K562 (cell line): ENCODE data around the gene ATP8A1. TPM values are rescaled to one million over a fixed set of nuclear protein-coding genes. Genes with fewer than 3 reads are reported as not detected.

Source experiments
- ATAC-seq: fragments of 200-7000 bp; cut with Tn5 transposase; 3 replicates; pipeline ENCODE4 v1.9.1; 2020; ENCODE audit warnings: moderate library complexity
- BruUV-seq: library from RNA; stranded (reverse); fragments of 400-500 nt; replicated peaks from 2 replicates; lab custom pipeline; 2021; lab: Mats Ljungman, UMichigan
- CTCF ChIA-PET: fragments of 300-600 bp; formaldehyde crosslinking; extraction: SDS; loops from one replicate; lab custom pipeline; 2021; ENCODE audit warnings: low intra/inter-chr PET ratio; lab: Yijun Ruan, JAX
- POLR2A ChIA-PET: fragments of 300-600, 350-650 bp; sonication (Branson Sonifier 250); formaldehyde crosslinking; extraction: SDS; loops from one replicate; lab custom pipeline; 2021; ENCODE audit warnings: antibody characterized with exemption, inconsistent platforms; lab: Yijun Ruan, JAX
- DNase-seq, 4 experiments: peaks; one replicate each; pipeline versions ENCODE4 v3.0.0 to v3.0.0-alpha.2; 2011 to 2018; ENCODE audit warnings: low spot score in 3 of 4, mixed read lengths in 3 of 4; ENCODE audit errors: extremely low read depth in 1 of 4
- FAIRE-seq: peaks from 2 replicates; lab custom pipeline; 2011; peaks lifted over from hg19 to GRCh38; lab: Jason Lieb, UNC
- H2AFZ ChIP-seq: 2 replicates; pipeline ENCODE4 v1.6.0; 2011; ENCODE audit warnings: low read depth, low read length, control low read depth, inconsistent platforms
- H3K27ac ChIP-seq: fragments of 200-600 bp; 3 replicates; pipeline ENCODE4 v1.8.0; 2011; ENCODE audit warnings: low read depth, mild to moderate bottlenecking, control low read depth, inconsistent platforms, low read length, moderate library complexity, mixed read lengths; ENCODE audit errors: extremely low read depth
- H3K27me3 ChIP-seq, 2 experiments: fragments of 300-600 bp in 1 of 2; 2 replicates in 1 of 2; 3 replicates in 1 of 2; pipeline versions ENCODE4 v1.6.0 to v1.8.0; 2011; ENCODE audit warnings: inconsistent platforms in 2 of 2, low read length in 2 of 2, mild to moderate bottlenecking in 1 of 2, mixed read lengths in 1 of 2, moderate library complexity in 1 of 2; ENCODE audit not compliant: control insufficient read depth in 2 of 2, insufficient read depth in 2 of 2
- H3K36me3 ChIP-seq: fragments of 300-600 bp; 3 replicates; pipeline ENCODE4 v1.8.0; 2011; ENCODE audit warnings: mild to moderate bottlenecking, low read length, inconsistent platforms; ENCODE audit not compliant: control insufficient read depth, insufficient read depth
- H3K4me1 ChIP-seq, 2 experiments: fragments of 200-600 bp in 1 of 2; replicated peaks in 1 of 2; 2 replicates in 1 of 2; 3 replicates in 1 of 2; pipeline versions ENCODE4 v1.5.1 to v1.8.0; 2011; ENCODE audit warnings: inconsistent platforms in 2 of 2, low read length in 2 of 2, mild to moderate bottlenecking in 1 of 2, mixed read lengths in 1 of 2, moderate library complexity in 1 of 2; ENCODE audit not compliant: control insufficient read depth in 2 of 2, insufficient read depth in 2 of 2
- H3K4me2 ChIP-seq: 2 replicates; pipeline ENCODE4 v1.6.1; 2011; ENCODE audit warnings: low read length, control low read depth, inconsistent platforms, mixed read lengths; ENCODE audit not compliant: insufficient read depth
- H3K4me3 ChIP-seq: fragments of 200-600 bp; sonication (generic), shearing (Covaris generic); 2 replicates; pipeline ENCODE4 v1.5.1; 2016; ENCODE audit warnings: control low read depth, inconsistent platforms
- H3K79me2 ChIP-seq: fragments of 200-600 bp; 3 replicates; pipeline ENCODE4 v1.8.0; 2011; ENCODE audit warnings: low read length, inconsistent platforms; ENCODE audit not compliant: control insufficient read depth, insufficient read depth
- H3K9ac ChIP-seq, 2 experiments: 2 replicates each; pipeline versions ENCODE4 v1.6.0 to v1.6.1; 2011; ENCODE audit warnings: low read depth in 2 of 2, low read length in 2 of 2, control low read depth in 1 of 2, inconsistent platforms in 1 of 2, mild to moderate bottlenecking in 1 of 2, mixed read lengths in 1 of 2; ENCODE audit not compliant: insufficient read depth in 1 of 2
- H3K9me1 ChIP-seq: one replicate; pipeline ENCODE4 v1.6.0; 2011; ENCODE audit warnings: inconsistent platforms, mild to moderate bottlenecking, low read length, moderate library complexity; ENCODE audit not compliant: control insufficient read depth, insufficient read depth
- H3K9me3 ChIP-seq: replicated peaks from 2 replicates; pipeline ENCODE4 v1.5.1; 2011; ENCODE audit warnings: low read depth, low read length, inconsistent platforms; ENCODE audit not compliant: control insufficient read depth, insufficient read depth
- H4K20me1 ChIP-seq: replicated peaks from 2 replicates; pipeline ENCODE4 v1.6.1; 2011; ENCODE audit warnings: low read length, inconsistent platforms, mixed read lengths; ENCODE audit not compliant: control insufficient read depth, insufficient read depth
- ATF3 ChIP-seq, 2 experiments: fragments of 450-650 bp in 1 of 2; sonication (generic) in 1 of 2; formaldehyde crosslinking in 1 of 2; IDR thresholded peaks in 1 of 2; conservative IDR thresholded peaks in 1 of 2; 2 replicates each; pipeline versions ENCODE4 v1.6.1 to v1.8.1; 2016 to 2023; ENCODE audit warnings: mild to moderate bottlenecking in 2 of 2, moderate library complexity in 2 of 2, inconsistent platforms in 1 of 2, missing genetic modification reagents in 1 of 2
- FOXA1 ChIP-seq: fragments of 450-650 bp; IDR thresholded peaks from 2 replicates; pipeline ENCODE4 v1.6.1; 2016; ENCODE audit warnings: mild to moderate bottlenecking, borderline replicate concordance
- MAFG ChIP-seq: fragments of 450-650 bp; conservative IDR thresholded peaks from 2 replicates; pipeline ENCODE4 v1.6.1; 2016; ENCODE audit warnings: missing genetic modification characterization, missing compliant biosample characterization
- PHB2 ChIP-seq: fragments of 450-650 bp; IDR thresholded peaks from 2 replicates; pipeline ENCODE4 v1.6.1; 2017; ENCODE audit warnings: low read depth
- POU5F1 ChIP-seq: fragments of 150-350 bp; IDR thresholded peaks from 2 replicates; pipeline ENCODE4 v1.6.1; 2014; ENCODE audit warnings: borderline replicate concordance, low read length, low read depth, mild to moderate bottlenecking; ENCODE audit not compliant: partially characterized antibody
- SPI1 ChIP-seq: IDR thresholded peaks from 2 replicates; pipeline ENCODE4 v1.6.1; 2011; ENCODE audit warnings: low read depth, low read length, control low read depth, borderline replicate concordance
- USF1 ChIP-seq: sonication (generic); formaldehyde crosslinking; IDR thresholded peaks from 2 replicates; pipeline ENCODE4 v1.9.0; 2022; ENCODE audit warnings: mild to moderate bottlenecking, missing genetic modification reagents
- ZNF232 ChIP-seq: sonication (generic); formaldehyde crosslinking; IDR thresholded peaks from 2 replicates; pipeline ENCODE4 v1.8.0; 2022; ENCODE audit warnings: mild to moderate bottlenecking, missing genetic modification reagents
- ZNF3 ChIP-seq: fragments of 250-450 bp; sonication (Bioruptor Pico); IDR thresholded peaks from 2 replicates; pipeline ENCODE4 v1.5.0; 2021; ENCODE audit warnings: mild to moderate bottlenecking, moderate library complexity
- ZSCAN32 ChIP-seq: fragments of 450-650 bp; formaldehyde crosslinking; IDR thresholded peaks from 2 replicates; pipeline ENCODE4 v1.4.0; 2020; ENCODE audit warnings: mild to moderate bottlenecking, moderate library complexity
- WGBS: fragments of 100-300 bp; shearing (Covaris generic); methylation state at CpG from one replicate; pipeline ENCODE4 v1.1.6; 2016; ENCODE audit warnings: low coverage, mixed read lengths; ENCODE audit not compliant: insufficient coverage; ENCODE audit errors: missing lambda C conversion rate; 5-methylcytosine and 5-hydroxymethylcytosine counted together
- in situ Hi-C: fragments of 300-500 bp; cut with MboI; formaldehyde crosslinking; loops from 4 replicates; pipeline ENCODE4 v1.15.0; 2018; ENCODE audit warnings: inconsistent platforms, mixed read lengths
- intact Hi-C: fragments of 100-400 bp; cut with micrococcal nuclease; formaldehyde crosslinking; loops from 2 replicates; pipeline ENCODE4 v1.14.2; 2022
- polyA plus RNA-seq, 8 experiments: library from polyadenylated mRNA; depleted of rRNA in 4 of 8; stranded (reverse) in 5 of 8; unstranded in 3 of 8; fragments of >200 nt; fragmentation: Nextera tagmentation in 2 of 8; fragmentation: Illumina TruSeq in 1 of 8; extraction: Ambion mirVana in 2 of 8; extraction: Trizol in 1 of 8; gene quantifications; 2 replicates each; pipeline versions ENCODE4 v1.2.1 to v1.2.3, GENCODE V29; 2011 to 2014; ENCODE audit warnings: inconsistent platforms in 1 of 8, missing spikeins in 1 of 8
- total RNA-seq, 7 experiments: library from RNA; depleted of rRNA in 6 of 7; stranded (reverse); fragments of >200 nt in 6 of 7; fragmentation: Illumina TruSeq in 2 of 7; extraction: Trizol in 2 of 7; gene quantifications; 2 replicates each; pipeline versions ENCODE4 v1.2.1 to v1.2.3, GENCODE V29; 2011 to 2021; ENCODE audit warnings: low replicate concordance in 1 of 7

Gene ATP8A1
- total and polyA plus RNA-seq, 9 of the 15 experiments (the other 6 are each of a cell fraction or from before 2014, with no cell fraction given): 0.05 to 0.29 (median 0.07) TPM; not detected in 2

DNA sequence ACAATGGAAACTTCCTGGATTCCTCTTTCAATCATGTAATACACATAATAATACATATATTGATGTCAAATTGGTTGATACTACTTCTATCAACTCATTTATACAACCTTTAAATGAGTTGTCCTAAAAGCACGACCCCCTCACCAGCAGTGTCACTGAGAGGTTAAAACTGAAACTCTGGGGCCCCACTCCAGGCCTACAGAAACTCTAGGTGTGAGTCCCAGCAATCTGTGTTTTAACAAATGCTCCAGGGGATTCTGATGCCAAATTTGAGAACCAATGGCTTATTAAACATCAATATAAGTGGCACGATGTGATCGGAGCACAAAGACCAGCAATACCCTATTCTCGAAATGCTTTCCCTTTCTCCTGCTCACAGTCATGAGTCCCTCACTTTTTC lies 47.9 kb downstream of the ATP8A1 start:
- DNase-seq (no peak), FAIRE-seq (no peak)

More for the DNA sequence above, 47.9 kb downstream of the ATP8A1 start:
- Histone ChIP-seq H3K4me2 (no peak overlapping the region), H3K79me2 (no peaks in the 10 kb centered on the region), H2AFZ (no peak overlapping the region), H3K9me1 (no peaks in the 10 kb centered on the region), H3K36me3 (no peaks in the 10 kb centered on the region), H4K20me1 (no peaks in the 10 kb centered on the region), H3K27me3 (no peaks in the 10 kb centered on the region), H3K9me3 (no peaks in the 10 kb centered on the region), H3K4me3 (no peak overlapping the region), H3K4me1 (no peaks in the 10 kb centered on the region), H3K9ac (no peak overlapping the region), H3K27ac (no peak overlapping the region)
- CTCF ChIA-PET: no interaction called here
- ATAC-seq: no peak
- 0% methylated on average over 4 of the region's 4 CpGs for WGBS
- no TSS peak for BruUV-seq
- in situ Hi-C loops (no loop called here), intact Hi-C loops (no loop called here)
- TF ChIP-seq ZNF3 (no peak), PHB2 (no peak), POU5F1 (no peak), MAFG (tag) (no peak), FOXA1 (no peak), ZNF232 (no peak), SPI1 (no peak), USF1 (CRISPR knock-in tag) (no peak), ATF3 (IDR thresholded peaks at IDR 0.05) (no peak), ATF3 (CRISPR knock-in tag; conservative IDR thresholded peaks at IDR 0.05) (no peak), ZSCAN32 (CRISPR knock-in tag) (no peak)
- POLR2A ChIA-PET: no interaction called here
